ENCODE results near the gene HMOX2. TPM values are rescaled to one million over a fixed set of nuclear protein-coding genes. Genes with fewer than 3 reads are reported as not detected.
A peak's percentile ranks its signal among the peaks of the same experiment; 100 is the strongest.

The HMOX2 gene, protein sequence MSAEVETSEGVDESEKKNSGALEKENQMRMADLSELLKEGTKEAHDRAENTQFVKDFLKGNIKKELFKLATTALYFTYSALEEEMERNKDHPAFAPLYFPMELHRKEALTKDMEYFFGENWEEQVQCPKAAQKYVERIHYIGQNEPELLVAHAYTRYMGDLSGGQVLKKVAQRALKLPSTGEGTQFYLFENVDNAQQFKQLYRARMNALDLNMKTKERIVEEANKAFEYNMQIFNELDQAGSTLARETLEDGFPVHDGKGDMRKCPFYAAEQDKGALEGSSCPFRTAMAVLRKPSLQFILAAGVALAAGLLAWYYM
- 179 TPM for polyA plus RNA-seq (2012; ENCODE audit: insufficient read depth, insufficient read length, low read depth)

DNA sequence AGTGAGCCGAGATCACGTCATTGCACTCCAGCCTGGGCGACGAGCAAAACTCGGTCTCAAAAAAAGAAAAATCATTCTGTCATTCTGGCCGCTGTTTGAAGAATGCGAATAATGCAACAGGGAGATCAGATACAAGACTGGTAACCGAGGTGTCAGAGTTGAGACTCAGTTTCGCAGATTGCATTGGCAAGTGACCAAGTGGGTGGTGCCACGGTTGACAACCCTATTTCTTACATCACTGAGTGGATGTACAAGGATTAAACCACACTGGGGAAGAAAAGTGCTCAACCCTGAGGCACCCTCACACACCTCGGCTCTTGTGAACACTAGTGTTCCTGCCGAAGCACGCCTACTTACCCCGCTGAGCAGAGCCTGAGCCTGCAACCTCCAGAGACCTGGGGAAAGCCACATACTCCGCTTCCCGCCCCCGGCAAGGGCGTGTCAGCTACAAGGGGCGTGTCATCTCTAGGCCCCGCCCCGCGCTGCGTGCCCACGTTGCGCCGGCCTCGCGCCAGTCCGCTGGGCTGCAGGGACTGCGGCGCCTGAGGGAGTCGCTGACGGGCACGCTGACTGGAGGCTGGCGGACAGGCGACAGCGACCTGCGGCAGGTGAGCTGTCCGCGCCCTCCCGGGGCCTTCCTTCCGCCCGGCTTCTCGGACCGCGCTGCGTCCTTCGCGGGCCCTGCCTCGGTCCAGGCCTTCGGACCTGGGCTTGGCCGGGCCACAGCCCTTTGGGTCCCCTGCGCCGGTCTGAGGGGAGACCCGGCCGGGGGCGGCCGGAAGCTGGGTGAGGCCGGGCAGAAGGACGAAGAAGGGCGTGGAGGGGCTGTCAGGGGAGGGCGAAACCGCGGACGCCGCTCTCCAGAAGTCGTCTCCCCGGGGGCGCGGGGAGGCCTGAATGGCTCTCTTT, at the start of gene HMOX2:
TSS of gene HMOX2 (plus strand) at position 519 of the 909 bp plus-strand sequence. CDS start 29,127 bp downstream, outside the sequence.
- Histone ChIP-seq H3K27me3 (no peaks in the 10 kb centered on the region), H3K4me3 (ENCODE audit: low read depth, low read length) (peak within 1 kb of the TSS; percentile 96), H3K36me3 (no peaks in the 10 kb centered on the region), H3K9me3 (no peaks in the 10 kb centered on the region), H3K4me1 (no peaks in the 10 kb centered on the region)
- TF ChIP-seq, protein P1, sequence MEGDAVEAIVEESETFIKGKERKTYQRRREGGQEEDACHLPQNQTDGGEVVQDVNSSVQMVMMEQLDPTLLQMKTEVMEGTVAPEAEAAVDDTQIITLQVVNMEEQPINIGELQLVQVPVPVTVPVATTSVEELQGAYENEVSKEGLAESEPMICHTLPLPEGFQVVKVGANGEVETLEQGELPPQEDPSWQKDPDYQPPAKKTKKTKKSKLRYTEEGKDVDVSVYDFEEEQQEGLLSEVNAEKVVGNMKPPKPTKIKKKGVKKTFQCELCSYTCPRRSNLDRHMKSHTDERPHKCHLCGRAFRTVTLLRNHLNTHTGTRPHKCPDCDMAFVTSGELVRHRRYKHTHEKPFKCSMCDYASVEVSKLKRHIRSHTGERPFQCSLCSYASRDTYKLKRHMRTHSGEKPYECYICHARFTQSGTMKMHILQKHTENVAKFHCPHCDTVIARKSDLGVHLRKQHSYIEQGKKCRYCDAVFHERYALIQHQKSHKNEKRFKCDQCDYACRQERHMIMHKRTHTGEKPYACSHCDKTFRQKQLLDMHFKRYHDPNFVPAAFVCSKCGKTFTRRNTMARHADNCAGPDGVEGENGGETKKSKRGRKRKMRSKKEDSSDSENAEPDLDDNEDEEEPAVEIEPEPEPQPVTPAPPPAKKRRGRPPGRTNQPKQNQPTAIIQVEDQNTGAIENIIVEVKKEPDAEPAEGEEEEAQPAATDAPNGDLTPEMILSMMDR (IDR thresholded peaks at IDR 0.05; ENCODE audit: low read depth, low read length): peak; percentile 43
- peak; percentile 96 for DNase-seq

DNA sequence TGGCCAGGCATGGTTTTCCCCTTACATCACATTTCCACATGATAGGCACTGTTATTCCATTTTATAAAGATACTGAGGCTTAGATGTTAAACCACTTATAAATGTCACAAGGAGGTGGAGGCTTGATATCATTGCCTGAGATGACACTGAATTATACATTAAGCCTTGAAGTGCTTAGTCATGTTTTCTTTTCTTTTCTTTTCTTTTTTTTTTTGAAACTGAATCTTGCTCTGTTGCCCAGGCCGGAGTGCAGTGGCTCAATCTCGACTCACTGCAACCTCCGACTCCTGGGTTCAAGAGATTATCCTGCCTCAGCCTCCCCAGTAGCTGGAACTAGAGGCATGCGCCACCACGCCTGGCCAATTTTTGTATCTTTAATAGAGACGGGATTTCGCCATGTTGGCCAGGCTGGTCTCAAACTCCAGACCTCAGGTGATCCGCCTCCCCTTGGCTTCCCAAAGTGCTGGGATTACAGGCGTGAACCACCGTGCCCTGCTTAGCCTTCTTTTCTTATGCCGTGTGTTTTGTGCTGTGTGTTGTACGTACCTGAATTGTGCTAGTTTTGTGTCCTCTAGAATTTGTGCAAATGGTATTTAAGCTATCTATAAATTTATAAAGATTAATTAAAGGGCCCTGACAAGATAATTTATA, 49.4 kb upstream of the HMOX2 start:
- Histone ChIP-seq H3K36me3 (peaks cover 21% of the 10 kb centered on the region), H3K9me3 (no peaks in the 10 kb centered on the region), H3K27me3 (no peaks in the 10 kb centered on the region), H3K4me3 (ENCODE audit: low read depth, low read length) (peak overlapping the region; percentile 97), H3K4me1 (no peaks in the 10 kb centered on the region)
- DNase-seq: no peak
- TF ChIP-seq, protein P1 (IDR thresholded peaks at IDR 0.05; ENCODE audit: low read depth, low read length): no peak

DNA sequence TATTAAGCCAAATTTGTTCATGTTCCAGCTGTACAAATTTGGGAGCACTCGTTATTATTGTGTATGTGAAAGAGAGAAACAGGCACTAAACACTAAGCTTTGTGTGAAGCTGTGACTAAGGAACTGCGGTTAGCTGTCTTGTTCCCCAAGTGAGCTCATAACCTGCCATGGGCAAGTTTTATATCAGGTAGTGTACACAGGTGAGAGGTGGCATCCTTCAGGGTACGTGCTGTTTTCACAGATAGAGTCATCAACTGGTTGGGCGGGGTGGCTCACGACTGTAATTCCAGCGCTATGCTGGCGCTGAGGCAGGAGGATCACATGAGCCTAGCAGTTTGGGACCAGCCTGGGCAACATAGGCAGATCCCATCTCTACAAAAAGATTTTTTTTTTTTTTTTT, 47.7 kb upstream of the HMOX2 start:
- no peak for DNase-seq
- Histone ChIP-seq H3K27me3 (no peaks in the 10 kb centered on the region), H3K36me3 (peaks cover 22% of the 10 kb centered on the region), H3K4me1 (no peaks in the 10 kb centered on the region), H3K9me3 (no peaks in the 10 kb centered on the region), H3K4me3 (ENCODE audit: low read depth, low read length) (no peak overlapping the region)
- TF ChIP-seq, protein P1 (IDR thresholded peaks at IDR 0.05; ENCODE audit: low read depth, low read length): no peak

DNA sequence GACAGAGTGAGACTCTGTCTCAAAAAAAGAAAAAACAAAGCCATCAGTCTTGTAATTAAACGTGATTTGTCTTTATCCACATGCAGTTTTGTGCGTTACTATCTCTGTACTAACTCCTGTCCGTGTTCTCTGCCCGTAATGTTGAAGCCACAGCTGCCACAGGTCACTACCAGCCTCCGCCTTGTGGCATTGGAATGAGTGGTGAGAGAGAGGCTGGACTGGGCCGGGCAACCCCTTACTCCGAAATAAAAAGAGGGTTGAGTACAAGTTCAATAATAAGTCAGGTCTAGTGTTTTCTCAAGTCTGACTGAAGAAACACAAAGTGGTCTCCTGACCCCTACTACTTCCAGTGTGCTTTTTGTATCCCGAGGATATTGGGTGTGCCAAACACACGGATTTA, 45.2 kb upstream of the HMOX2 start:
- H3K9me3 ChIP-seq: no peaks in the 10 kb centered on the region
- no peak for DNase-seq
- H3K27me3 ChIP-seq: no peaks in the 10 kb centered on the region
- no peaks in the 10 kb centered on the region for H3K4me1 ChIP-seq
- TF ChIP-seq, protein P1 (IDR thresholded peaks at IDR 0.05; ENCODE audit: low read depth, low read length): no peak
- no peak overlapping the region for H3K4me3 ChIP-seq (ENCODE audit: low read depth, low read length)
- H3K36me3 ChIP-seq: peaks cover 40% of the 10 kb centered on the region

DNA sequence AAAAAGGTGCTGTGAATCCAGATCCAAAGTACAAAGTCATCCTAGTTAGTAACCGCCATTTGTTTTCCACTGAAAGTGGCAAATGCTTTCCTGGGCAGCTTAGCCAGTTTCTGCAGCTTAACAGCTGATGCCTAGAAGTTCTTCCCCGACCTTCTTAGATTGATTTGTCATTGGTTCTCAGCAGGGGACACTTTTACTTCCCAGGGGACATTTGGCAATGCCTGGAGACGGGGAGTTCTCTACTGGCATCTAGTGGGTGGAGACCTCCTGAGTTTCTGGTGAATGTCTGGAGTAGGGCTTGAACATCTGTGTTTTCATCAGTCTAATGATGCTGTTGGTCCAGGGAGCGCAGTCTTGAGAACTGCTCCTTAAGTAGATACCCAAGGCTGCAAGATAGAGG, 43.0 kb upstream of the HMOX2 start:
- H3K4me3 ChIP-seq (ENCODE audit: low read depth, low read length): no peak overlapping the region
- H3K36me3 ChIP-seq: peaks cover 54% of the 10 kb centered on the region
- no peak for DNase-seq
- H3K4me1 ChIP-seq: no peaks in the 10 kb centered on the region
- no peaks in the 10 kb centered on the region for H3K27me3 ChIP-seq
- TF ChIP-seq, protein P1 (IDR thresholded peaks at IDR 0.05; ENCODE audit: low read depth, low read length): peak; percentile 10; the same call in 1 of the 2 replicates
- H3K9me3 ChIP-seq: no peaks in the 10 kb centered on the region

Measured in BE2C (cell line).